IMR-90 (cell line): ENCODE data around the gene CPT1A. TPM values are rescaled to one million over a fixed set of nuclear protein-coding genes. Genes with fewer than 3 reads are reported as not detected.

Experiments
- ATAC-seq: fragments of 200-7000 bp; cut with Tn5 transposase; 2 replicates; pipeline ENCODE4 v1.9.1; 2020; ENCODE audit warnings: low read depth, mild to moderate bottlenecking, moderate library complexity
- BruUV-seq: library from RNA; stranded (reverse); fragments of 400-500 nt; replicated peaks from 2 replicates; lab custom pipeline; 2021; lab: Mats Ljungman, UMichigan
- CTCF ChIA-PET: fragments of 300-600 bp; formaldehyde crosslinking; extraction: SDS; loops from one replicate; lab custom pipeline; 2021; ENCODE audit warnings: antibody characterized with exemption; lab: Yijun Ruan, JAX
- POLR2A ChIA-PET: fragments of 300-600 bp; sonication (Branson Sonifier 250); formaldehyde crosslinking; loops from one replicate; lab custom pipeline; 2022; ENCODE audit warnings: antibody characterized with exemption; ENCODE audit not compliant: unreplicated experiment; lab: Charles Lee
- DNase-seq: peaks from one replicate; pipeline ENCODE4 v3.0.0; 2013
- H2AFZ ChIP-seq: replicated peaks from 2 replicates; pipeline ENCODE3; 2013; ENCODE audit warnings: low read length, mild to moderate bottlenecking; ENCODE audit not compliant: poor library complexity
- H2AK5ac ChIP-seq: 2 replicates; pipeline ENCODE4 v1.6.1; 2013; ENCODE audit warnings: low read depth, low read length, inconsistent platforms
- H2AK9ac ChIP-seq: replicated peaks from 2 replicates; pipeline ENCODE3; 2013; ENCODE audit warnings: mild to moderate bottlenecking, low read depth, low read length, moderate library complexity; ENCODE audit not compliant: poor library complexity
- H2BK120ac ChIP-seq: 2 replicates; pipeline ENCODE4 v1.6.1; 2013; ENCODE audit warnings: low read depth, low read length, inconsistent platforms
- H2BK15ac ChIP-seq: 3 replicates; pipeline ENCODE4 v1.6.1; 2013; ENCODE audit warnings: low read depth, low read length, inconsistent platforms
- H2BK20ac ChIP-seq: 2 replicates; pipeline ENCODE4 v1.6.1; 2013; ENCODE audit warnings: low read depth, mild to moderate bottlenecking, inconsistent platforms, low read length, moderate library complexity
- H2BK5ac ChIP-seq: 2 replicates; pipeline ENCODE4 v1.6.1; 2013; ENCODE audit warnings: mild to moderate bottlenecking, low read depth, low read length, inconsistent platforms; ENCODE audit not compliant: poor library complexity, severe bottlenecking
- H3K14ac ChIP-seq: replicated peaks from 2 replicates; pipeline ENCODE4 v1.6.1; 2013; ENCODE audit warnings: low read depth, low read length, inconsistent platforms
- H3K18ac ChIP-seq: 2 replicates; pipeline ENCODE4 v1.6.1; 2013; ENCODE audit warnings: low read depth, low read length, control low read depth
- H3K23ac ChIP-seq: 2 replicates; pipeline ENCODE4 v1.6.1; 2013; ENCODE audit warnings: low read depth, low read length, inconsistent platforms
- H3K27ac ChIP-seq: 2 replicates; pipeline ENCODE4 v1.5.1; 2013; ENCODE audit warnings: mild to moderate bottlenecking, control low read depth, low read length; ENCODE audit not compliant: insufficient read depth
- H3K27me3 ChIP-seq: 2 replicates; pipeline ENCODE4 v1.6.1; 2013; ENCODE audit warnings: low read length; ENCODE audit not compliant: control insufficient read depth, insufficient read depth
- H3K36me3 ChIP-seq: 2 replicates; pipeline ENCODE4 v1.6.1; 2013; ENCODE audit warnings: low read length, mixed read lengths; ENCODE audit not compliant: control insufficient read depth, insufficient read depth
- H3K4ac ChIP-seq: 2 replicates; pipeline ENCODE4 v1.6.1; 2013; ENCODE audit warnings: low read depth, low read length, inconsistent platforms
- H3K4me1 ChIP-seq: 2 replicates; pipeline ENCODE4 v1.6.1; 2013; ENCODE audit warnings: low read length, mixed read lengths; ENCODE audit not compliant: control insufficient read depth, insufficient read depth
- H3K4me2 ChIP-seq: 2 replicates; pipeline ENCODE4 v1.6.1; 2013; ENCODE audit warnings: low read depth, mild to moderate bottlenecking, control low read depth, low read length, moderate library complexity
- H3K4me3 ChIP-seq: 2 replicates; pipeline ENCODE4 v1.5.1; 2013; ENCODE audit warnings: low read depth, mild to moderate bottlenecking, control low read depth, low read length, moderate library complexity; ENCODE audit not compliant: insufficient read depth
- H3K56ac ChIP-seq: 2 replicates; pipeline ENCODE4 v1.6.1; 2013; ENCODE audit warnings: low read length, inconsistent platforms; ENCODE audit not compliant: insufficient read depth; ENCODE audit errors: extremely low read depth
- H3K79me1 ChIP-seq, 2 experiments: 2 replicates each; pipeline ENCODE4 v1.6.1; 2013; ENCODE audit warnings: low read length in 2 of 2, inconsistent platforms in 1 of 2, low read depth in 1 of 2
- H3K9ac ChIP-seq: 2 replicates; pipeline ENCODE4 v1.6.1; 2013; ENCODE audit warnings: low read depth, low read length, control low read depth
- H3K9me1 ChIP-seq: 2 replicates; pipeline ENCODE4 v1.6.1; 2013; ENCODE audit warnings: low read length, inconsistent platforms; ENCODE audit not compliant: insufficient read depth
- H3K9me3 ChIP-seq: 2 replicates; pipeline ENCODE4 v1.6.1; 2013; ENCODE audit warnings: low read length; ENCODE audit not compliant: control insufficient read depth, insufficient read depth
- H4K20me1 ChIP-seq: 2 replicates; pipeline ENCODE4 v1.6.1; 2013; ENCODE audit warnings: low read length, inconsistent platforms; ENCODE audit not compliant: insufficient read depth
- H4K5ac ChIP-seq: 2 replicates; pipeline ENCODE4 v1.6.1; 2013; ENCODE audit warnings: mild to moderate bottlenecking, low read depth, low read length, control low read depth
- H4K8ac ChIP-seq, 2 experiments: 2 replicates each; pipeline ENCODE4 v1.6.1; 2013; ENCODE audit warnings: low read depth in 2 of 2, low read length in 2 of 2, control low read depth in 1 of 2, inconsistent platforms in 1 of 2
- H4K91ac ChIP-seq: 2 replicates; pipeline ENCODE4 v1.6.1; 2013; ENCODE audit warnings: low read depth, low read length, inconsistent platforms; ENCODE audit not compliant: insufficient read depth
- CEBPB ChIP-seq: IDR thresholded peaks from 2 replicates; pipeline ENCODE4 v1.6.1; 2012; ENCODE audit warnings: low read depth, low read length, improper control_type of control experiment
- CHD1 ChIP-seq: IDR thresholded peaks from 2 replicates; pipeline ENCODE4 v1.6.1; 2012; ENCODE audit warnings: low read depth, low read length, improper control_type of control experiment
- FOS ChIP-seq: fragments of 150-350 bp; IDR thresholded peaks from 2 replicates; pipeline ENCODE4 v1.6.1; 2016; ENCODE audit warnings: low read depth, low read length
- MAFK ChIP-seq: IDR thresholded peaks from 2 replicates; pipeline ENCODE4 v1.6.1; 2012; ENCODE audit warnings: low read depth, low read length, improper control_type of control experiment
- MAZ ChIP-seq: IDR thresholded peaks from 2 replicates; pipeline ENCODE4 v1.6.1; 2012; ENCODE audit warnings: low read depth, mild to moderate bottlenecking, low read length, improper control_type of control experiment, moderate library complexity, borderline replicate concordance
- MXI1 ChIP-seq: IDR thresholded peaks from 2 replicates; pipeline ENCODE4 v1.6.1; 2012; ENCODE audit warnings: low read depth, mild to moderate bottlenecking, low read length, moderate library complexity, borderline replicate concordance
- NFE2L2 ChIP-seq: fragments of 150-350 bp; IDR thresholded peaks from 2 replicates; pipeline ENCODE4 v1.6.1; 2016; ENCODE audit warnings: low read depth, mild to moderate bottlenecking, low read length
- POLR2A ChIP-seq: IDR thresholded peaks from 2 replicates; pipeline ENCODE4 v1.6.1; 2012; ENCODE audit warnings: mild to moderate bottlenecking, low read depth, low read length
- RCOR1 ChIP-seq: IDR thresholded peaks from 2 replicates; pipeline ENCODE4 v1.6.1; 2012; ENCODE audit warnings: mild to moderate bottlenecking, low read length, improper control_type of control experiment; ENCODE audit not compliant: insufficient replicate concordance
- RFX5 ChIP-seq: IDR thresholded peaks from 2 replicates; pipeline ENCODE4 v1.8.0; 2012; ENCODE audit warnings: low read depth, mild to moderate bottlenecking, low read length, moderate library complexity
- WGBS, 2 experiments: methylation state at CpG; one replicate each; pipeline versions ENCODE4 v1.1.5 to v1.1.7; 2013; ENCODE audit warnings: missing lambda C conversion rate in 2 of 2; ENCODE audit not compliant: insufficient read length in 1 of 2; ENCODE audit errors: extremely low coverage in 2 of 2; 5-methylcytosine and 5-hydroxymethylcytosine counted together
- dilution Hi-C: fragments of 300-500 bp; cut with HindIII; formaldehyde crosslinking; loops from one replicate; pipeline ENCODE4 v1.14.3; 2018; ENCODE audit warnings: low sequenced_read_pairs; ENCODE audit not compliant: unreplicated experiment
- in situ Hi-C: fragments of 300-500 bp; cut with MboI; formaldehyde crosslinking; loops from 3 replicates; pipeline ENCODE4 v1.14.3; 2019; ENCODE audit warnings: low sequenced_read_pairs, inconsistent platforms, mixed read lengths
- intact Hi-C: fragments of 100-400 bp; cut with micrococcal nuclease; formaldehyde crosslinking; loops from 2 replicates; pipeline ENCODE4 v1.10.0; 2022
- polyA plus RNA-seq, 3 experiments: library from polyadenylated mRNA; depleted of rRNA; stranded (reverse); fragments of >200 nt; gene quantifications; 2 replicates each; pipeline ENCODE4 v1.2.3, GENCODE V29; 2012; ENCODE audit warnings: low replicate concordance in 1 of 3
- total RNA-seq: library from RNA; depleted of rRNA; stranded (reverse); fragments of >200 nt; gene quantifications from 2 replicates; pipeline ENCODE4 v1.2.3, GENCODE V29; 2012
- TF ChIP-seq, protein P1 (sequence below): conservative IDR thresholded peaks from 2 replicates; pipeline ENCODE4 v1.5.1; 2012; ENCODE audit warnings: mild to moderate bottlenecking, low read depth, low read length, improper control_type of control experiment
- TF ChIP-seq, protein P2 (sequence below): fragments of 150-350 bp; IDR thresholded peaks from 2 replicates; pipeline ENCODE4 v1.6.1; 2016; ENCODE audit warnings: low read depth, mild to moderate bottlenecking, low read length, moderate library complexity, borderline replicate concordance

The CPT1A gene
- total and polyA plus RNA-seq, 2 of the 4 experiments (the other 2 are of a cell fraction), result 15.4 to 21.3 TPM

DNA sequence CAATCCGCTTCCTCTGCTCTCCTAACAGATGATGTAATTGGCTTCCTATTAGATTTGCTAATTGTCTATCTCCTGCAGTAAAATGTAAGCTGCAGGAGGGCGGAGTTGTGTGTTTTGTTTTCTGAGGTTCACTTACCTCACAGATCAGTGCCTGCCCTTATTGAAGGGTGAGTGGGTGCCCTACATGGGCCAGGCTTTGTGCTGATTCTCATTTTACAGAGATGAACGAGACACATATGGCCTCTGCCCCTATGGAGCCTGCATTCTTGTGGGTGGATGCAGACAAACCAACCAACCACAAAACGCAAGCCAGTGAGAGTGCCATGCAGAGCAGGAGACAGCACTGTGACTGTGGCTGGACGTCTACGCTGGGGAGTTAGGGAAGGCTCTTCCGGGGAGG, 100.3 kb downstream of the CPT1A start:
- WGBS, 2 experiments, result 20% methylated on average over 1 of the region's 7 CpGs; no CpG with 5 or more reads in 1 of the 2 experiments

More for the DNA sequence above, 100.3 kb downstream of the CPT1A start:
- dilution Hi-C loops, result no loop called here
- ChIA-PET POLR2A (no interaction called here), CTCF (no interaction called here)
- Histone ChIP-seq H2AK9ac (no peak overlapping the region), H4K20me1 (no peaks in the 10 kb centered on the region; the same call in 1 of the 2 replicates), H2BK120ac (no peak overlapping the region), H3K36me3 (no peaks in the 10 kb centered on the region), H4K91ac (no peak overlapping the region), H3K14ac (no peak overlapping the region), H3K79me1 (no peaks in the 10 kb centered on the region), H3K27ac (no peak overlapping the region), H3K4me2 (no peak overlapping the region), H4K5ac (no peak overlapping the region), H3K9me1 (peaks cover 6% of the 10 kb centered on the region; the same call in 1 of the 2 replicates), H3K23ac (no peak overlapping the region), H3K4me3 (no peak overlapping the region), H3K18ac (no peak overlapping the region), H3K27me3 (no peaks in the 10 kb centered on the region; the same call in 1 of the 2 replicates), H2AK5ac (no peak overlapping the region), H3K9ac (no peak overlapping the region), H2BK5ac (no peak overlapping the region), H3K56ac (no peak overlapping the region), H2BK20ac (no peak overlapping the region), H4K8ac (no peak overlapping the region), H2AFZ (peak overlapping the region; percentile 60), H2BK15ac (no peak overlapping the region), H3K9me3 (no peaks in the 10 kb centered on the region), H3K4ac (no peak overlapping the region), H3K4me1 (peaks cover 5% of the 10 kb centered on the region; the same call in 1 of the 2 replicates)
- peak; percentile 73 for ATAC-seq
- in situ Hi-C loops, result no loop called here
- no TSS peak for BruUV-seq
- TF ChIP-seq NFE2L2 (no peak), MAFK (no peak), MXI1 (no peak), FOS (no peak), MAZ (no peak), CEBPB (no peak), RCOR1 (no peak), POLR2A (no peak), RFX5 (no peak), CHD1 (no peak)
- TF ChIP-seq, protein P1, sequence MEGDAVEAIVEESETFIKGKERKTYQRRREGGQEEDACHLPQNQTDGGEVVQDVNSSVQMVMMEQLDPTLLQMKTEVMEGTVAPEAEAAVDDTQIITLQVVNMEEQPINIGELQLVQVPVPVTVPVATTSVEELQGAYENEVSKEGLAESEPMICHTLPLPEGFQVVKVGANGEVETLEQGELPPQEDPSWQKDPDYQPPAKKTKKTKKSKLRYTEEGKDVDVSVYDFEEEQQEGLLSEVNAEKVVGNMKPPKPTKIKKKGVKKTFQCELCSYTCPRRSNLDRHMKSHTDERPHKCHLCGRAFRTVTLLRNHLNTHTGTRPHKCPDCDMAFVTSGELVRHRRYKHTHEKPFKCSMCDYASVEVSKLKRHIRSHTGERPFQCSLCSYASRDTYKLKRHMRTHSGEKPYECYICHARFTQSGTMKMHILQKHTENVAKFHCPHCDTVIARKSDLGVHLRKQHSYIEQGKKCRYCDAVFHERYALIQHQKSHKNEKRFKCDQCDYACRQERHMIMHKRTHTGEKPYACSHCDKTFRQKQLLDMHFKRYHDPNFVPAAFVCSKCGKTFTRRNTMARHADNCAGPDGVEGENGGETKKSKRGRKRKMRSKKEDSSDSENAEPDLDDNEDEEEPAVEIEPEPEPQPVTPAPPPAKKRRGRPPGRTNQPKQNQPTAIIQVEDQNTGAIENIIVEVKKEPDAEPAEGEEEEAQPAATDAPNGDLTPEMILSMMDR, result no peak
- TF ChIP-seq, protein P2, sequence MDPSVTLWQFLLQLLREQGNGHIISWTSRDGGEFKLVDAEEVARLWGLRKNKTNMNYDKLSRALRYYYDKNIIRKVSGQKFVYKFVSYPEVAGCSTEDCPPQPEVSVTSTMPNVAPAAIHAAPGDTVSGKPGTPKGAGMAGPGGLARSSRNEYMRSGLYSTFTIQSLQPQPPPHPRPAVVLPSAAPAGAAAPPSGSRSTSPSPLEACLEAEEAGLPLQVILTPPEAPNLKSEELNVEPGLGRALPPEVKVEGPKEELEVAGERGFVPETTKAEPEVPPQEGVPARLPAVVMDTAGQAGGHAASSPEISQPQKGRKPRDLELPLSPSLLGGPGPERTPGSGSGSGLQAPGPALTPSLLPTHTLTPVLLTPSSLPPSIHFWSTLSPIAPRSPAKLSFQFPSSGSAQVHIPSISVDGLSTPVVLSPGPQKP, result no peak
- peak; percentile 10 for DNase-seq
- intact Hi-C loops, result no loop called here
